ENCODE data around the gene SOWAHA.

GRCh38 chr5:132856011-132856410 lies 42.9 kb downstream of the SOWAHA start:
- TF ChIP-seq ZNF274 (IDR thresholded peaks at IDR 0.05; ENCODE audit: borderline replicate concordance, extremely low read depth, low read length) (no peak), CTCF (IDR thresholded peaks at IDR 0.05; ENCODE audit: control extremely low read depth in 1 of 3, insufficient read depth in 1 of 3, low read depth in 1 of 3, low read length in 3 of 3) (no peak), RFX5 (IDR thresholded peaks at IDR 0.05; ENCODE audit: borderline replicate concordance, low read depth, low read length) (no peak), NRF1 (IDR thresholded peaks at IDR 0.05; ENCODE audit: low read depth, low read length) (no peak), JUND (IDR thresholded peaks at IDR 0.05; ENCODE audit: low read length) (no peak), RBBP5 (IDR thresholded peaks at IDR 0.05; ENCODE audit: borderline replicate concordance, low read depth, low read length) (no peak)
